ENCODE data around the gene SIGLEC14.

Gene SIGLEC14

GRCh38 chr19:51651216-51651846 is 4.7 kb upstream of the SIGLEC14 start:
- Histone ChIP-seq H2BK12ac (ENCODE audit: low read length in 2 of 2) (no peak overlapping the region), H2BK120ac (ENCODE audit: low read depth, low read length) (no peak overlapping the region), H3K4me2 (ENCODE audit: low read length, poor library complexity, severe bottlenecking) (no peak overlapping the region), H3K4ac (ENCODE audit: low read depth in 1 of 2, low read length in 2 of 2) (no peak overlapping the region), H2AK5ac (ENCODE audit: low read length, severe bottlenecking) (no peak overlapping the region), H3K23ac (ENCODE audit: low read length in 2 of 2) (no peak overlapping the region), H3K14ac (ENCODE audit: low read length in 2 of 2) (no peak overlapping the region), H3K4me1 (ENCODE audit: control insufficient read depth, insufficient read depth, low read depth, low read length) (no peaks in the 10 kb centered on the region), H4K91ac (ENCODE audit: low read length) (no peak overlapping the region), H3K18ac (ENCODE audit: low read depth in 1 of 2, low read length in 2 of 2) (no peak overlapping the region), H3K27me3 (ENCODE audit: control insufficient read depth in 1 of 2, insufficient read depth in 1 of 2, low read length in 2 of 2) (peaks cover 0 to 40% of the 10 kb centered on the region in 2 experiments), H4K8ac (ENCODE audit: low read length) (no peak overlapping the region), H3K9ac (ENCODE audit: low read length) (no peak overlapping the region), H3K36me3 (ENCODE audit: control insufficient read depth in 1 of 2, insufficient read depth in 2 of 2, low read depth in 1 of 2, low read length in 2 of 2) (no peaks in the 10 kb centered on the region), H2BK15ac (ENCODE audit: low read depth, poor library complexity, severe bottlenecking) (no peak overlapping the region), H3K27ac (ENCODE audit: low read length, poor library complexity, severe bottlenecking) (no peak overlapping the region), H3K4me3 (ENCODE audit: insufficient read depth in 1 of 2, low read depth in 1 of 2, low read length in 2 of 2) (no peak overlapping the region), H2AFZ (ENCODE audit: low read depth, low read length) (no peak overlapping the region), H3K9me3 (ENCODE audit: control insufficient read depth, low read length) (no peaks in the 10 kb centered on the region), H3K79me1 (replicated peaks; ENCODE audit: low read length, poor library complexity, severe bottlenecking) (no peaks in the 10 kb centered on the region), H2BK5ac (ENCODE audit: low read depth, low read length, poor library complexity, severe bottlenecking) (no peak overlapping the region)
- WGBS = 78% methylated on average over 4 of the region's 7 CpGs
- no peak for DNase-seq

- Histone ChIP-seq H2AK5ac (ENCODE audit: low read length, severe bottlenecking) (no peak overlapping the region), H3K4me3 (ENCODE audit: insufficient read depth in 1 of 2, low read depth in 1 of 2, low read length in 2 of 2) (no peak overlapping the region), H4K91ac (ENCODE audit: low read length) (no peak overlapping the region), H3K4ac (ENCODE audit: low read depth in 1 of 2, low read length in 2 of 2) (no peak overlapping the region), H2BK5ac (ENCODE audit: low read depth, low read length, poor library complexity, severe bottlenecking) (no peak overlapping the region), H2BK12ac (ENCODE audit: low read length in 2 of 2) (no peak overlapping the region), H3K79me1 (replicated peaks; ENCODE audit: low read length, poor library complexity, severe bottlenecking) (no peaks in the 10 kb centered on the region), H4K8ac (ENCODE audit: low read length) (no peak overlapping the region), H3K14ac (ENCODE audit: low read length in 2 of 2) (no peak overlapping the region), H2BK15ac (ENCODE audit: low read depth, poor library complexity, severe bottlenecking) (no peak overlapping the region), H3K27ac (ENCODE audit: low read length, poor library complexity, severe bottlenecking) (no peak overlapping the region), H3K9ac (ENCODE audit: low read length) (no peak overlapping the region), H3K36me3 (ENCODE audit: control insufficient read depth in 1 of 2, insufficient read depth in 2 of 2, low read depth in 1 of 2, low read length in 2 of 2) (no peaks in the 10 kb centered on the region), H3K18ac (ENCODE audit: low read depth in 1 of 2, low read length in 2 of 2) (no peak overlapping the region), H3K27me3 (ENCODE audit: control insufficient read depth in 1 of 2, insufficient read depth in 1 of 2, low read length in 2 of 2) (peaks cover 0 to 41% of the 10 kb centered on the region in 2 experiments), H3K4me2 (ENCODE audit: low read length, poor library complexity, severe bottlenecking) (no peak overlapping the region), H3K4me1 (ENCODE audit: control insufficient read depth, insufficient read depth, low read depth, low read length) (no peaks in the 10 kb centered on the region), H2AFZ (ENCODE audit: low read depth, low read length) (no peak overlapping the region), H2BK120ac (ENCODE audit: low read depth, low read length) (no peak overlapping the region), H3K23ac (ENCODE audit: low read length in 2 of 2) (no peak overlapping the region), H3K9me3 (ENCODE audit: control insufficient read depth, low read length) (no peaks in the 10 kb centered on the region)
- 90% methylated on average over 5 of the region's 6 CpGs for WGBS
- no peak for DNase-seq
Observed at GRCh38 chr19:51647318-51647717, 693 bp upstream of the SIGLEC14 start.

GRCh38 chr19:51644636-51645271 is 1.9 kb downstream of the SIGLEC14 start:
- Histone ChIP-seq H3K36me3 (ENCODE audit: control insufficient read depth in 1 of 2, insufficient read depth in 2 of 2, low read depth in 1 of 2, low read length in 2 of 2) (no peaks in the 10 kb centered on the region), H3K4ac (ENCODE audit: low read depth in 1 of 2, low read length in 2 of 2) (no peak overlapping the region), H4K8ac (ENCODE audit: low read length) (no peak overlapping the region), H2BK120ac (ENCODE audit: low read depth, low read length) (no peak overlapping the region), H3K23ac (ENCODE audit: low read length in 2 of 2) (no peak overlapping the region), H3K4me2 (ENCODE audit: low read length, poor library complexity, severe bottlenecking) (no peak overlapping the region), H3K18ac (ENCODE audit: low read depth in 1 of 2, low read length in 2 of 2) (no peak overlapping the region), H2BK12ac (ENCODE audit: low read length in 2 of 2) (no peak overlapping the region), H3K27ac (ENCODE audit: low read length, poor library complexity, severe bottlenecking) (no peak overlapping the region), H3K27me3 (ENCODE audit: control insufficient read depth in 1 of 2, insufficient read depth in 1 of 2, low read length in 2 of 2) (peaks cover 0 to 42% of the 10 kb centered on the region in 2 experiments), H4K91ac (ENCODE audit: low read length) (no peak overlapping the region), H3K9me3 (ENCODE audit: control insufficient read depth, low read length) (no peaks in the 10 kb centered on the region), H2BK5ac (ENCODE audit: low read depth, low read length, poor library complexity, severe bottlenecking) (no peak overlapping the region), H3K4me1 (ENCODE audit: control insufficient read depth, insufficient read depth, low read depth, low read length) (no peaks in the 10 kb centered on the region), H2AFZ (ENCODE audit: low read depth, low read length) (no peak overlapping the region), H3K79me1 (replicated peaks; ENCODE audit: low read length, poor library complexity, severe bottlenecking) (no peaks in the 10 kb centered on the region), H2AK5ac (ENCODE audit: low read length, severe bottlenecking) (no peak overlapping the region), H3K9ac (ENCODE audit: low read length) (no peak overlapping the region), H3K14ac (ENCODE audit: low read length in 2 of 2) (no peak overlapping the region), H2BK15ac (ENCODE audit: low read depth, poor library complexity, severe bottlenecking) (no peak overlapping the region), H3K4me3 (ENCODE audit: insufficient read depth in 1 of 2, low read depth in 1 of 2, low read length in 2 of 2) (no peak overlapping the region)
- no peak for DNase-seq
- 69% methylated on average over 11 of the region's 11 CpGs for WGBS

- Histone ChIP-seq H3K27ac (ENCODE audit: low read length, poor library complexity, severe bottlenecking) (no peak overlapping the region), H3K23ac (ENCODE audit: low read length in 2 of 2) (no peak overlapping the region)
Observed at GRCh38 chr19:51641648-51642047, 5.0 kb downstream of the SIGLEC14 start.

More at GRCh38 chr19:51641648-51642047, 5.0 kb downstream of the SIGLEC14 start:
- H2AFZ ChIP-seq (ENCODE audit: low read depth, low read length) = no peak overlapping the region
- H3K18ac ChIP-seq (ENCODE audit: low read depth in 1 of 2, low read length in 2 of 2) = no peak overlapping the region
- no peaks in the 10 kb centered on the region for H3K79me1 ChIP-seq (replicated peaks; ENCODE audit: low read length, poor library complexity, severe bottlenecking)
- no peak overlapping the region for H2BK120ac ChIP-seq (ENCODE audit: low read depth, low read length)
- no peak overlapping the region for H4K8ac ChIP-seq (ENCODE audit: low read length)
- H3K4me3 ChIP-seq (ENCODE audit: insufficient read depth in 1 of 2, low read depth in 1 of 2, low read length in 2 of 2) = no peak overlapping the region
- no peak overlapping the region for H4K91ac ChIP-seq (ENCODE audit: low read length)
- H2BK12ac ChIP-seq (ENCODE audit: low read length in 2 of 2) = no peak overlapping the region
- H3K27me3 ChIP-seq (ENCODE audit: control insufficient read depth in 1 of 2, insufficient read depth in 1 of 2, low read length in 2 of 2) = peaks cover 0 to 34% of the 10 kb centered on the region in 2 experiments
- DNase-seq = no peak
- H3K9me3 ChIP-seq (ENCODE audit: control insufficient read depth, low read length) = peaks cover 3% of the 10 kb centered on the region
- H3K9ac ChIP-seq (ENCODE audit: low read length) = no peak overlapping the region
- no peak overlapping the region for H3K4ac ChIP-seq (ENCODE audit: low read depth in 1 of 2, low read length in 2 of 2)
- H2AK5ac ChIP-seq (ENCODE audit: low read length, severe bottlenecking) = no peak overlapping the region
- H3K4me1 ChIP-seq (ENCODE audit: control insufficient read depth, insufficient read depth, low read depth, low read length) = no peaks in the 10 kb centered on the region
- H3K36me3 ChIP-seq (ENCODE audit: control insufficient read depth in 1 of 2, insufficient read depth in 2 of 2, low read depth in 1 of 2, low read length in 2 of 2) = no peaks in the 10 kb centered on the region
- no peak overlapping the region for H3K4me2 ChIP-seq (ENCODE audit: low read length, poor library complexity, severe bottlenecking)
- no peak overlapping the region for H2BK5ac ChIP-seq (ENCODE audit: low read depth, low read length, poor library complexity, severe bottlenecking)
- no peak overlapping the region for H2BK15ac ChIP-seq (ENCODE audit: low read depth, poor library complexity, severe bottlenecking)
- no peak overlapping the region for H3K14ac ChIP-seq (ENCODE audit: low read length in 2 of 2)
